HG02642 (cell line): ENCODE data around the gene PRMT3.
"Not testable (repeated sequence)": the region's sequence is repeated elsewhere in the genome, so short reads cannot be mapped to it uniquely, and the experiment has no call there.

Experiments used
- ATAC-seq: cut with Tn5 transposase; IDR thresholded peaks from one replicate; pipeline ENCODE4 v1.9.1; 2021; ENCODE audit warnings: mild to moderate bottlenecking; ENCODE audit not compliant: unreplicated experiment, poor library complexity

PRMT3 gene

DNA sequence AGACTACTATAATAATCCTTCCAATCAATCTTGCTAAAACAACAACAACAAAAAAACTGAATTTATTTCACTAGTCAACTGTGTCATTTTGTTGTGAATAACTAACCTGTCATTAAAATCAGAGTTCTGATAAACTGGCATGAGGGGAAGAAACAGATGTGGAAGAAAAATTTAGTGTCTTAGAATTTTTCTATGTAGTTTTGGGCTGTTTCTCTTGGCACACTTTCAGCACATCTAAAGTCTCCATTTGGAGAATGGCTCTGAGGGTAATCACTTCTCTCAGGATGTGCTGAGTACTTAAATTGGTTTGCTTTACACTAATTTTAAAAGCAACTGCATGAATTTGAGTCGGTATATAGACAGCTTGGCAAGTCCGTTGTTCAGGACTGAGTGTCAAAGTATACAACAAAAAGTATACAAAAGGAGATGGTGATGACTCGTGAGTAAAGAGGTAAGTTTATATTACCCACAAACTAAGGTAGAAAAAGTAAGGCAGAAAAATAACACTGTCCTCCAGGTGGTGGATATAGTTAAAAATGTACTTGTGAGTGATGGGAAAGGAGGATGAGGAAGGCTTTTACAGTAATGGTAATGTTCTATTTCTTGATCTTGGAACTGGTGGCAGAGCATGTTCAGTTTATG, 13.8 kb upstream of the PRMT3 start:
- ATAC-seq = no peak

GRCh38 chr11:20374741-20375300, 12.7 kb upstream of the PRMT3 start:
- ATAC-seq = no peak

DNA sequence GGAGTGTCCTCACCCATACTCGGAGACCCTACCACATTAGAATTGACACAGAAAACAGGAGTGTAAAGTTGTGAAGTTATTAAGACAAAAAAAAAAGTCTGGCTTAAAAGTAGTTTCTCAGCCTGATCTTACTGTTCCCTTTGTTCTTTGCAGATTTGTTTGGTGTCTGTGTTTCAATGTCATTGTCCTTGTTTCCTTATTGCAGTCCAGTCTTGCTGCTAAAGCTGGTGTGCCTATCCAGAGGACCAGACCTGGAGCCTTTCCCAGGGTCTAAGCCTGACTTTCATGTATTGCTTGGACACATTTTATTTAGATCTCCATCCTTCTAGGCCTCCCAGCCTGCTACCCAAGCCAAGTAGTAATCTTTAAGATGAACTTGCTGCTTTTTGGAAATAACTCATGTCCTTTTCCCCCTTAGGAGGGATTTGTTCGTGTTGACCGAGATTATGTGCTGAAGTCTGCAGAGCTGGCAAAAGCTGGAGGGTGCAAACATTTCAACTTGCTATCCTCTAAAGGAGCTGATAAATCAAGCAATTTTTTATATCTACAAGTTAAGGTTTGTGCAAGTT, 11.3 kb upstream of the PRMT3 start:
- no peak for ATAC-seq

- not testable (repeated sequence) for ATAC-seq
These were observed 1.5 kb upstream of the PRMT3 start for GRCh38 chr11:20385996-20386395.

GRCh38 chr11:20388096-20389055, 860 bp downstream of the PRMT3 start:
- peak; percentile 32 for ATAC-seq

DNA sequence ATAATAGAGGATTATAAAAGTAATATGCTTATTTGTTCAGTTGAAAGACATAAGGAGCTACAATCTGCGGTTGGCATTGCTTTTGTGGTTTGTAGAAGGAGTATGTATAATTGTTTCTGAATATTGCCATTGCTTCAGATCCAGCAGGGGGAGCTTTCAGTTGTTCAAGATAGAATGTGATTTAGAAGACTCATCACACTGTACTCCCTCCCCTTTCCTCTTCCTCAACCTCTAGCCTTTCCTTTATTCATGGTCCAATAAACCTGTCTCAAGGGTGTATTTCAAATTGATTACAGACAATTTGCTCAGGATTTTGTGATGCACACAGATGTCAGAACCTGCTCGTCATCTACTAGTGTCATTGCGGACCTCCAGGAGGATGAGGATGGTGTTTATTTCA, 9.8 kb downstream of the PRMT3 start:
- peak; percentile 73 for ATAC-seq

DNA sequence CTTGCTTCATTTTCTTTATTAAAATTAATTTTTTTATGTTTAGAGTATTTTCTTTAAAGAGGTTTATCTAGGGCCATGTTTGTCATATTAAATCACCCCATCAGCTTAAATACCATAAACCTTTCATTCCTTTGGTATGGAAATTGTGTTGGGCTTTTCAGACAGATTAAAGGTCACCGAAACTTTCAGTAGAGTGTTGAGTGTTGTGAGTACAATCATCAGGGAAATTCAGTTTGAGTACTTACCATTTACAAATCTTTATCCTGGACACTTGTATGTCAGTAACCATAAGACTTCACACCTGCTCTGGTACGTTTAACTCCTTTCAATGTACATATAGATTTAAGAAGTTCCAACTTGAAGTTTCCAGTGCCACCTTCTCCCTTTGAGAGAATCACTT, 12.0 kb downstream of the PRMT3 start:
- no peak for ATAC-seq

- ATAC-seq = no peak
These were observed 15.5 kb downstream of the PRMT3 start for GRCh38 chr11:20403059-20403458.

DNA sequence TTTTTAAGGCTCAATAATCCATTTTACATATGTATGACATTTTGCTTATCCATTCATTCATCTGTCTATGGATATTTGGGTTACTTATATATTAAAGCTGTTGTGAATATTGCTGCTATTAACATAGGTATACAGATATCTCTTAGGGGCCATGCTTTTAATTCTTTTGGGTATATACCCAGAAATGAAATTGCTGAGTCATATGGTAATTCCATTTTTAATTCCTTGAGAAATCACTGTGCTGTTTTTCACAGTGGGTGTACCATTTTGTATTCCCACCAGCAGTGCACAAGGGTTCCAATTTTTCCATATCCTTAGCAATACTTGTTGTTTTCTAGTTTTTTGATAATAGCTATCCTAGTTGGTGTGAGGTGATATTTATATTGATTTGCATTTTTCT, 19.0 kb downstream of the PRMT3 start:
- no peak for ATAC-seq

DNA sequence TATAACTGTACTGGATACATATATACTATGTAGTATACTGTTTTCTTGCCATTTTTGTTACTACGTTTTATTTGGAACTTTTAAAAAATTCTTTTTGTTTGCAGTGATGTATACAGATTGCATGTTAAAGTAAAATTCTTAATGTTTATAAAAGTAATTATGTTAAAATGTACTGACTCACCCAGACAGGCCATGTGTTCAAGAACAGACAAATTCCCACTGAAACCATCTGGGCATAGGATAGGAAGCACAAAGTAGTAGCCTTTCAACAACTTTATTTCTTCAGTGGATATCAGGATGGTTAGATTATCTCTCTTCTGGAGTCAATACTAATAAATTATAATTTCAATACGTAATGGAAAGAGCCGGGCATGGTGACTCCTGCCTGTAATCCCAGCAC, 19.8 kb downstream of the PRMT3 start:
- no peak for ATAC-seq

DNA sequence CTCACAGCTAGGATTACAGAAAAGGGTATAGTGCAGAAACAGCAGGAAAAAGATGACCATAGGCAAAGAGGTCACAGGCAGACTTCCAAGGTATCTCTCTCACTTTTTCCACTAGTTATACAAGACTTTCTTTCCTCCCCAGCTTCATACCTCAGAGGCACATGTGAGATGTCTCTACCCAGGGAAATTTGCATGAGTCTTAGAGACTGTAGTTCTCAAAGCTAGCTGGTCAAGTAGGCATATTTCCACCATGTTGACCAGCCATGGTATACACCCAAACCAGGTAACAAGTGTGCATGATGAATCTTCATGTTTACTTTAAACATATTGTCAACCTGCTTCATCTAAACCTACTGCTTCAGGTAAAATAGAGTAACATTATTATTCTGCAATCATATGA, 27.9 kb downstream of the PRMT3 start:
- no peak for ATAC-seq

DNA sequence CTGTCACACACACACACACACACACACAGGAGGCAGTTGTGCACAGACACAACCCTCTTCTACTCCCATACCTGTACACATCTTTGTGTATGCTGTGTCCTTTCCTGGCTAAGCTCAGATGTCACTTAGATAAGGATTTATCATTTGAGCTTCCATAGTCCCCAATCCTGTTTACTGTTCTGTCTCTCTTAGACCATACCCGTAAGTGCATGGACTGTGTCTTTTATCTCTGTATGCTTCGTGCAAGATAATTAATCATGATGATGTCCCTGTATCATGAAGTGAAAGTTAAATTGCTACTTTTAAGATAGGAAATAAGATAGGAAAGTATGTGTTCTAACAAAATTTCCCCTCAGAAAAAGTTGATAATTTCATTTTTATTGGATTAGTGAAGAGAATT, 30.3 kb downstream of the PRMT3 start:
- no peak for ATAC-seq

- ATAC-seq = no peak
These were observed 34.4 kb downstream of the PRMT3 start for GRCh38 chr11:20421946-20422345.

DNA sequence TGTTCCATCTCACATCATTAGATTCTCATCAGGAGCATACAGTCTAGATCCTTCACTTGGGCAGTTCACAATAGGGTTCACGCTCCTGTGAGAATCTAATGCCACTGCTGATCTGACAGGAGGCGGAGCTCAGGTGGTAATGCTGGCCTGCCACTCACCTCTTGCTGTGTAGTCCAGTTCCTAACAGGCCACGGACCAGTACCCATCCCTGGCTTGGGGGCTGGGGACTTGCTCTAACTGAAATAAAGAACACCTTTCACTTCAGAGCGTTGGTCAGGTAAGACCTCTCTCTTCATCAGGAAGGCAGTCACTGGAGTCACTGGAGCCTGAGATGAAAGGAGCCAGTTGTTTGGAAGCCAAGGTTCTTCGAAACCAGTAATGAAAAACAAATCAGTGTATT, 41.7 kb downstream of the PRMT3 start:
- ATAC-seq = no peak

DNA sequence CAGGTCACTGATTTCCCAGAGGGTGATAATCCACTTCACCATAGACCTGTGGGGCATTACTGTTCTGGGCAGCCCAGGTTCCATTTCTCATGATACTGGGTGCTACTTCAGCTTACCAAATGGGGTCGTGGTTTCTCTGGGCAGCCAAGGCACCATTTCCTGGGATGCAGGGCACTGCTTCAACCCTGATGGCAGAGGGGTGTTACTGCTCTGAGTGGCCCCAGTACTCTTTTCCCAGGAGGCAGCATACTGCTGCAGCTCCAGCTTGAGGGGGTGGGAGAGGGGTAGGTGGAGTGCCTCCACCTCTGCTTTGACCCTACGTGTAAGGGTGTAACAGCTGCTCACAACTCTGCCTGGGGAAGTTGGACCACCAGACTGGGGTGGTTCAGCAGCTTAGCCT, 51.1 kb downstream of the PRMT3 start:
- ATAC-seq = no peak

- ATAC-seq = no peak
These were observed 56.1 kb downstream of the PRMT3 start for GRCh38 chr11:20443596-20443995.

- ATAC-seq = no peak
These were observed 57.0 kb downstream of the PRMT3 start for GRCh38 chr11:20444535-20444934.

DNA sequence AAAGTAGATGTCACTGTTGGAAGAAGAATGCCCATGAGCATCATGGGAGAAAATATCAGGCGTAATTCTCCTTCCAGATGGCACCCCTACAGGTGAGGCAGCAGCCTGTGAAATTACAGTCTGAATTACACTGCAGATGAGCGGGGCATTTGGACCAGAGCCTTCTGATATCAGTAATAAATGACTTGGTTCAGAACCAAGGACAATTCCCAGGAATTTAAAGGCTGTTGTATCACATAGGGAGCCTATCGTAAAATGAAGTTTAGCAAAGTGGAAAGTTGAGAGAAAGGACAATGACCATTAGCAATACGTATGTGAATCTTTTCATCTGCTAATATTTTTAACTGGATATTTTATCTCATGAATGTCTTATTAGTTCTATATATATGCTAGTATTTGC, 61.3 kb downstream of the PRMT3 start:
- no peak for ATAC-seq

- no peak for ATAC-seq
These were observed 63.3 kb downstream of the PRMT3 start for GRCh38 chr11:20450829-20451228.

DNA sequence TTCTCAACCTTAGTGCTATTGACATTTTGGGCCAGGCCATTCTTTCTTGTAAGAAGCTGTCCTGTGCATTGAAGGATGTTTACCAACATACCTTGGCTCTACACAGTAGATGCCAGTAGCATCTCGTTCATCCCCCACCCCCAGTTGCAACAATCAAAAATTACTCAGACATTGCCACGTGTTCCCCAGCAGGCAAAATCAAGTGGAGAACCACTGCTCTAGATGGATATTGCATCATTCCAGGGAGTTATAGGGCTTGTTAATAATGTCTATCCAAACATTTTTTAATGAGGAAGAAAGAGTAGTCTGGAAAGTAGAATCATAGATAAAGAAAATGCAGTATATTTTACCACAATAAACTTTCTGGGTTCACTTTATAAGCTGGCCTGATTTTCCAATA, 64.1 kb downstream of the PRMT3 start:
- ATAC-seq = no peak

DNA sequence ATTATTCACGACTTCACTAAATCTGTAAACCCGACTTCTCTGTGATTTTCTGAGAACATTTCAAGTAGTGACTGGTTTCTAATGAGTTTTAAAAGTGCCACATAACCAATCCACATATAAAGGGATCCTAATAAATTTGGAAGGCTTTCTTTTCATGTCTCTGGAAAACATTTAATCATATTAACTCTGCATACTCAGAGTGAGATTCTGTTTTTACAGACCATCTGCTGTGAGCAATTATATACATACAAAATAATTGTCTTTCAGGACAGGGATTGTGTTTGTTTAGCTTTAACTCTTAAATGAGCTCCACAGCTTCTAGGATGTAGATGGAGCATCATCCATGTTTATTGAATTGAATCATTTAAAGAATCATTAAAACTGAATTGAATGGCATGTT, 65.1 kb downstream of the PRMT3 start:
- no peak for ATAC-seq
